Gastrocnemius medialis (tissue), 4 donors: ENCODE measurements around the gene PSKH1. TPM values are rescaled to one million over a fixed set of nuclear protein-coding genes. Genes with fewer than 3 reads are reported as not detected.

Source experiments
- ATAC-seq, 2 donors: fragments of 150-250 bp; one replicate each; pipeline ENCODE4 v1.9.1; 2016
- DNase-seq, 2 donors: peaks; one replicate each; pipeline ENCODE4 v3.0.0-alpha.2; 2019
- H3K27ac ChIP-seq, 4 donors: fragments of 200-600 bp; sonication (generic); 1 replicate in 1 of 4; 2 replicates in 3 of 4; pipeline ENCODE4 v1.5.1; 2016 to 2018; ENCODE audit warnings: mild to moderate bottlenecking in 2 of 4, moderate library complexity in 1 of 4
- H3K27me3 ChIP-seq, 3 donors: fragments of 200-600 bp; sonication (generic) in 2 of 3; 1 replicate in 1 of 3; 2 replicates in 2 of 3; pipeline versions ENCODE4 v1.5.1 to v1.6.0; 2016 to 2019; ENCODE audit warnings: mild to moderate bottlenecking in 1 of 3, moderate library complexity in 1 of 3
- H3K36me3 ChIP-seq, 2 donors: fragments of 200-600 bp; sonication (generic) in 1 of 2; one replicate each; pipeline ENCODE4 v1.5.1; 2017 to 2018
- H3K4me1 ChIP-seq, 2 donors: fragments of 200-600 bp; sonication (generic) in 1 of 2; one replicate each; pipeline ENCODE4 v1.5.1; 2016 to 2017; ENCODE audit warnings: mild to moderate bottlenecking in 2 of 2
- H3K4me3 ChIP-seq, 4 donors: fragments of 200-600 bp; sonication (generic) in 3 of 4; 1 replicate in 1 of 4; 2 replicates in 3 of 4; pipeline ENCODE4 v1.5.1; 2016 to 2019; ENCODE audit warnings: mild to moderate bottlenecking in 2 of 4
- H3K9me3 ChIP-seq, 3 donors: fragments of 200-600 bp; sonication (generic) in 2 of 3; 1 replicate in 1 of 3; 2 replicates in 2 of 3; pipeline ENCODE4 v1.5.1; 2016 to 2019
- CTCF ChIP-seq, 5 experiments: fragments of 450-650 bp in 3 of 5; fragments of 200-600 bp in 2 of 5; sonication (generic) in 2 of 5; IDR thresholded peaks in 4 of 5; conservative IDR thresholded peaks in 1 of 5; 1 replicate in 4 of 5; 2 replicates in 1 of 5; pipeline ENCODE4 v1.5.1; 2016 to 2019; ENCODE audit warnings: antibody characterized with exemption in 5 of 5, mild to moderate bottlenecking in 3 of 5, moderate library complexity in 3 of 5
- POLR2A ChIP-seq, 2 donors: fragments of 450-650 bp; IDR thresholded peaks; one replicate each; pipeline ENCODE4 v1.6.1; 2017; ENCODE audit warnings: antibody characterized with exemption in 2 of 2, mild to moderate bottlenecking in 2 of 2, moderate library complexity in 2 of 2
- in situ Hi-C, 4 donors: fragments of 200-750 bp; cut with MboI; loops; one replicate each; pipeline versions ENCODE4 v1.15.0 to v1.8.0; 2017; ENCODE audit warnings: low sequenced_read_pairs in 4 of 4
- intact Hi-C: fragments of 100-400 bp; cut with DNase I; formaldehyde crosslinking; loops from one replicate; pipeline ENCODE4 v1.15.1; 2023; ENCODE audit warnings: low total_unique reads
- total RNA-seq, 4 donors: library from RNA; depleted of rRNA; stranded (reverse); fragments of >200 nt; gene quantifications; one replicate each; pipeline versions ENCODE4 v1.1.0 to v1.2.3, GENCODE V29; 2016

The PSKH1 gene
- total RNA-seq, 4 donors from 2014 or later = 4.1 to 12.7 (median 6.9) TPM

- DNase-seq (no peak), ATAC-seq (no peak)
- Histone ChIP-seq H3K9me3 (no peaks in the 10 kb centered on the region), H3K4me3 (no peak overlapping the region), H3K27me3 (no peaks in the 10 kb centered on the region), H3K27ac (no peak overlapping the region), H3K36me3 (no peaks in the 10 kb centered on the region), H3K4me1 (no peaks in the 10 kb centered on the region)
- in situ Hi-C loops (no loop called here), intact Hi-C loops (no loop called here)
- no peak for TF ChIP-seq CTCF (IDR thresholded peaks at IDR 0.05 in 4 of 5, conservative IDR thresholded peaks at IDR 0.05 in 1 of 5)
- no peak for TF ChIP-seq POLR2A (IDR thresholded peaks at IDR 0.05)
Observed at GRCh38 chr16:67977469-67978227, 84.6 kb downstream of the PSKH1 start.

Other genes starting within 250 kb of the PSKH1 start
- 1 to 10 TPM in 1 of 4 donors, under 1 TPM in 1, not detected in 2; 0.10 to 1.1 TPM for gene CARMIL2, start 248.1 kb upstream of the PSKH1 start, total RNA-seq
- 10 to 100 TPM in 3 of 4 donors, 1 to 10 TPM in 1; 9.9 to 12.8 (median 11.1) TPM for gene ACD, start 233.0 kb upstream of the PSKH1 start, total RNA-seq
- gene PARD6A, start 232.3 kb upstream of the PSKH1 start, total RNA-seq = 10 to 100 TPM in 3 of 4 donors, 1 to 10 TPM in 1; 2.7 to 17.3 (median 12.5) TPM
- gene ENKD1, start 226.5 kb upstream of the PSKH1 start, total RNA-seq = 10 to 100 TPM in 3 of 4 donors, 1 to 10 TPM in 1; 8.1 to 14.2 (median 11.2) TPM
- 1 to 10 TPM; 5.1 to 8.5 (median 7.3) TPM for gene C16orf86, start 226.4 kb upstream of the PSKH1 start, total RNA-seq
- gene GFOD2, start 173.9 kb upstream of the PSKH1 start, total RNA-seq = 10 to 100 TPM in 3 of 4 donors, 1 to 10 TPM in 1; 8.9 to 15.4 (median 11.6) TPM
- 10 to 100 TPM; 12.6 to 46.6 (median 14.8) TPM for gene RANBP10, start 86.7 kb upstream of the PSKH1 start, total RNA-seq
- gene TSNAXIP1, start 86.4 kb upstream of the PSKH1 start, total RNA-seq = 10 to 100 TPM in 1 of 4 donors, under 1 TPM in 2, not detected in 1; 0.27 to 11.0 (median 0.56) TPM
- 100 to 1,000 TPM in 2 of 4 donors, 10 to 100 TPM in 2; 61.9 to 120 (median 102) TPM for gene THAP11, start 50.9 kb upstream of the PSKH1 start, total RNA-seq
- 100 to 1,000 TPM in 3 of 4 donors, 10 to 100 TPM in 1; 60.1 to 210 (median 114) TPM for gene NUTF2, start 46.3 kb upstream of the PSKH1 start, total RNA-seq
- gene CENPT, start 45.6 kb upstream of the PSKH1 start, total RNA-seq = 10 to 100 TPM; 14.9 to 41.2 (median 20.0) TPM
- gene EDC4, start 20.2 kb upstream of the PSKH1 start, total RNA-seq = 10 to 100 TPM; 27.5 to 58.9 (median 48.5) TPM
- 1 to 10 TPM in 2 of 4 donors, under 1 TPM in 1, not detected in 1; 0.87 to 2.8 (median 1.1) TPM for gene NRN1L, start 8.4 kb upstream of the PSKH1 start, total RNA-seq
- gene CTRL, start 38.6 kb downstream of the PSKH1 start, total RNA-seq = under 1 TPM in 1 of 4 donors, not detected in 3; 0.27 TPM
- 10 to 100 TPM; 18.3 to 41.4 (median 23.9) TPM for gene PSMB10, start 43.6 kb downstream of the PSKH1 start, total RNA-seq
- gene LCAT, start 50.9 kb downstream of the PSKH1 start, total RNA-seq = 10 to 100 TPM in 1 of 4 donors, 1 to 10 TPM in 3; 2.5 to 18.7 (median 3.5) TPM
- gene SLC12A4, start 75.4 kb downstream of the PSKH1 start, total RNA-seq = 10 to 100 TPM; 10.4 to 30.8 (median 15.8) TPM
- gene DPEP3, start 87.2 kb downstream of the PSKH1 start, total RNA-seq = not detected
- gene DPEP2, start 106.2 kb downstream of the PSKH1 start, total RNA-seq = under 1 TPM in 2 of 4 donors, not detected in 2; 0.26 to 0.38 TPM
- gene DPEP2NB, start 122.7 kb downstream of the PSKH1 start, total RNA-seq = not detected
- gene DDX28, start 130.0 kb downstream of the PSKH1 start, total RNA-seq = 10 to 100 TPM in 2 of 4 donors, 1 to 10 TPM in 2; 6.2 to 16.1 (median 10.4) TPM
- 1 to 10 TPM; 4.5 to 9.6 (median 7.1) TPM for gene DUS2, start 130.0 kb downstream of the PSKH1 start, total RNA-seq
- 10 to 100 TPM; 47.9 to 72.7 (median 70.7) TPM for gene NFATC3, start 192.1 kb downstream of the PSKH1 start, total RNA-seq